ELR (cell line): Measurements from ENCODE around the gene OBSCN.
A peak's percentile ranks its signal among the peaks of the same experiment; 100 is the strongest.

Experiments
- DNase-seq: peaks from one replicate; pipeline ENCODE4 v3.0.0-alpha.2; 2015; ENCODE audit warnings: low read depth

Gene OBSCN

DNA sequence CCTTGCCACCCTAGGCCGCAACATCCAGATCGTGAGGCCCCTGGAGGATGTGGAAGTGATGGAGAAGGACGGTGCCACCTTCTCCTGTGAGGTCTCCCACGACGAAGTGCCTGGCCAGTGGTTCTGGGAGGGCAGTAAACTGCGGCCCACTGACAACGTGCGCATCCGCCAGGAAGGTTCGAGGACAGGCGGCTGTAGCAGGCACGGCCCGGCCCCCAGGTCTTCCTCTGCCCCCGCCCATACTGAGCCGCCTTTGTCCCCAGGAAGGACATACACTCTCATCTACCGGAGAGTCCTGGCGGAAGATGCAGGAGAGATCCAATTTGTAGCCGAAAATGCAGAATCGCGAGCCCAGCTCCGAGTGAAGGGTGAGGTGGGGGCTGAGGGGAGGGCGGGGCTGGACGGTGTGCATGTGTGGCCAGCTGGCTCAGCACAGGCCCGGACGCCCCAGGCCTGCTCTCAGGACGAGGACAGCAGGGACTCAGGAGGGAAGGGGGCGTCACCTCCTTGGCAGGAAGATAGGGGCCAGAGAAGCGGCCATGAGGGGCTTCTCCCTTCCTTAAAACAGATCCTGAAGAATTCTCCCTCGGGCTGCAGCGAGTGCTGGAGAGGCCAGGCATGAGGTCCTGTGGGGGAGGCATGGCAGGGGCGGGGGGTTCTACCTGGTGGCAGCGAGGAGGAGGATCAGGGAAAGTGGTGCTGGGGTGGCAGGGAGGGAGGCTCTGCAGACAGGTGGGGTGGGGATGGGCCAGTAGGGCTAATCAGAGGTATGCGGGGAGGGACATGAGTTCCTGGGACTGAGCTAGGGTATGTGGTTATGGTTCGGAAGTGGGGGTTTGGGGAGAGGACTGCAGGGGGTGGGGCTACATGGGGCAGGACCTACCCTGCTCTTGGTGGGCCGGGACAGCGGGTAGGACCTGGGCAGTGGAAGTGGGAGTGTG is 69.9 kb downstream of the OBSCN start:
- DNase-seq: no peak

DNA sequence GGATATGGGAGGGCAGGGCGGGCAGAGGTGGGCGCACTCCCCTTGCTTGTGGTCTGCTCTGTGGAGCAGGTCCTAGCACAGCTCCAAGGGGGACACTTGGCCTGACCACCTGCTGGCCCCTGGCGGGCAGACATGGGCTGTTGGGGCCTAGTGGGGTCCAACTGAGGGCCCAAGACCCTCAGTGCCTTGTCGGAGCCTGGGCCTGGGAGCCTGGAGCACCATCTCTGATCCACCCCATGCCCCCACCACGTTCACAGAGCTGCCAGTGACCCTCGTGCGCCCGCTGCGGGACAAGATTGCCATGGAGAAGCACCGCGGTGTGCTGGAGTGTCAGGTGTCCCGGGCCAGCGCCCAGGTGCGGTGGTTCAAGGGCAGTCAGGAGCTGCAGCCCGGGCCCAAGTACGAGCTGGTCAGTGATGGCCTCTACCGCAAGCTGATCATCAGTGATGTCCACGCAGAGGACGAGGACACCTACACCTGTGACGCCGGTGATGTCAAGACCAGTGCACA is 70.6 kb downstream of the OBSCN start:
- DNase-seq: no peak

DNA sequence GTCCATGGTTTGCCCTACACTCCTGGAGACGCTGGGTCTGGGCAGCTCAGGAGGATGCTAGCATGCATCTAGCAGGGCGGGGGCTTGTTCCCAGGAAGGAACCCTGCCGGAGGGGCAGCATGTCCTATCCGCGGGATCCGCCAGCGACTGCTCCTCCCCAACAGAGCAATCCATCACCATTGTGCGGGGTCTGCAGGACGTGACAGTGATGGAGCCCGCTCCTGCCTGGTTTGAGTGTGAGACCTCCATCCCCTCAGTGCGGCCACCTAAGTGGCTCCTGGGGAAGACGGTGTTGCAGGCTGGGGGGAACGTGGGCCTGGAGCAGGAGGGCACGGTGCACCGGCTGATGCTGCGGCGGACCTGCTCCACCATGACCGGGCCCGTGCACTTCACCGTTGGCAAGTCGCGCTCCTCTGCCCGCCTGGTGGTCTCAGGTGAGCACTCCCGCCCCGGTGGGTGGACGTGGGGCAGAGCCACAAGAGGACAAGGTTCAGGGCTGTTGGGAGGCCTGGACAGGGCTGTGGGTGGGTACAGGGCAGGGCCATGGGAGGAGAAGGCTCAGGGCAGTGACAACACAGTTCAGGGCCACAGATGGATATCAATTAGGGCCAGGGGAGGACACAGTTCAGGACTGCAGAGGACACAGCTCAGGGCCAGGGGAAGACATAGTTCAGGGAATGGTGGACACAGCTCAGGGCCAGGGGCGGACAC is 71.3 kb downstream of the OBSCN start:
- DNase-seq: no peak

DNA sequence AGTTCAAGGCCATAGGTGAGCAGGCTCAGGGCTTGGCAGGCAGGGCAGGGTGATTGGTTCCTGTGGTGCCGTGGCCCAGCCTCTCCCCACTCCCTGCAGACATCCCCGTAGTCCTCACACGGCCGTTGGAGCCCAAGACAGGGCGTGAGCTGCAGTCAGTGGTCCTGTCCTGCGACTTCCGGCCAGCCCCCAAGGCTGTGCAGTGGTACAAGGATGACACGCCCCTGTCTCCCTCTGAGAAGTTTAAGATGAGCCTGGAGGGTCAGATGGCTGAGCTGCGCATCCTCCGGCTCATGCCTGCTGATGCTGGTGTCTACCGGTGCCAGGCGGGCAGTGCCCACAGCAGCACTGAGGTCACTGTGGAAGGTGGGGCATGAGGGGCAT is 71.9 kb downstream of the OBSCN start:
- no peak for DNase-seq

DNA sequence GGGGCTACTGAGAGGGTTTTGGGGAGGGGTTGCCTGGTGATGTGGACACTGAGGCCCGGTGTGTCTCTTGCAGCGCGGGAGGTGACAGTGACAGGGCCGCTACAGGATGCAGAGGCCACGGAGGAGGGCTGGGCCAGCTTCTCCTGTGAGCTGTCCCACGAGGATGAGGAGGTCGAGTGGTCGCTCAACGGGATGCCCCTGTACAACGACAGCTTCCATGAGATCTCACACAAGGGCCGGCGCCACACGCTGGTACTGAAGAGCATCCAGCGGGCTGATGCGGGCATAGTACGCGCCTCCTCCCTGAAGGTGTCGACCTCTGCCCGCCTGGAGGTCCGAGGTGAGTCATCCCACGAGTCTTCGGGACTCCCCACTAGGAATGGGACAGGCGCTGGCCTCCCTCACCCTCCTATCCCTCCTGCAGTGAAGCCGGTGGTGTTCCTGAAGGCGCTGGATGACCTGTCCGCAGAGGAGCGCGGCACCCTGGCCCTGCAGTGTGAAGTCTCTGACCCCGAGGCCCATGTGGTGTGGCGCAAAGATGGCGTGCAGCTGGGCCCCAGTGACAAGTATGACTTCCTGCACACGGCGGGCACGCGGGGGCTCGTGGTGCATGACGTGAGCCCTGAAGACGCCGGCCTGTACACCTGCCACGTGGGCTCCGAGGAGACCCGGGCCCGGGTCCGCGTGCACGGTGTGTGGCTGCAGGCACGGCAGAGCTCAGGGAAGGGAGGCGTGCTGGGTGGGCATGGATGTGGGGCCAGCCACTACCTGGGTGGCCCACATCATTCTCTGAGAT is 72.5 kb downstream of the OBSCN start:
- DNase-seq: no peak

DNA sequence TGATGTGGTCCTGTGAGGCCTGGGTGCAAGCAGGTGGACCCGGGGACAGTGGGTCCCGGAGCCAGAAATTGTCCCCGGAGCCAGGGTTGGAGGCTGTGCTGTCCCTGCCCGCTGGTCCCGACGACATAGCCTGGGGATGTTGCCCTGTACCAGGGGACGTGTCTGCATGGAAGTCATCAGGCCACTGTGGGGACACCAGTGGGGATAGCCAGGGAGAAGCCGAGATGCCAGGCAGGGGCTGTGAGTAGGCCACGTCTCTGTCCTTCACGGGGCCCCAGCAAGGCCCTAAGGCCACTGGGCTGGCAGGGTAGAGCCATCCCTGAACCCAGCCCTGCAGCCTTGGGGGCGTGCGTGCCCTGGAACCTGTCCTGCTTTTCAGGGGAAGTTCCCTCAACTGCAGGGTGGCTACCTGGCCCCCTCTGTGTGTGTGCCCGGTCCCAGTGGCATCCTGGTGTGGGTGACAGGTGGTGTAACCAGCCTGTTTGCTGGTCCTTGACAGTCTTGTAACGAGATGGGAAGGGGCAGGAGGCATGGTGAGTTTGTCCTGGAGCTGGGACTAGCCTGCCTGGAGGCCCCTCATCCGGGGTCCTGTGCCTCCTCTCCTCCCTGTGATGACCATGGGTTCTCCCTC is 73.2 kb downstream of the OBSCN start:
- DNase-seq: no peak

DNA sequence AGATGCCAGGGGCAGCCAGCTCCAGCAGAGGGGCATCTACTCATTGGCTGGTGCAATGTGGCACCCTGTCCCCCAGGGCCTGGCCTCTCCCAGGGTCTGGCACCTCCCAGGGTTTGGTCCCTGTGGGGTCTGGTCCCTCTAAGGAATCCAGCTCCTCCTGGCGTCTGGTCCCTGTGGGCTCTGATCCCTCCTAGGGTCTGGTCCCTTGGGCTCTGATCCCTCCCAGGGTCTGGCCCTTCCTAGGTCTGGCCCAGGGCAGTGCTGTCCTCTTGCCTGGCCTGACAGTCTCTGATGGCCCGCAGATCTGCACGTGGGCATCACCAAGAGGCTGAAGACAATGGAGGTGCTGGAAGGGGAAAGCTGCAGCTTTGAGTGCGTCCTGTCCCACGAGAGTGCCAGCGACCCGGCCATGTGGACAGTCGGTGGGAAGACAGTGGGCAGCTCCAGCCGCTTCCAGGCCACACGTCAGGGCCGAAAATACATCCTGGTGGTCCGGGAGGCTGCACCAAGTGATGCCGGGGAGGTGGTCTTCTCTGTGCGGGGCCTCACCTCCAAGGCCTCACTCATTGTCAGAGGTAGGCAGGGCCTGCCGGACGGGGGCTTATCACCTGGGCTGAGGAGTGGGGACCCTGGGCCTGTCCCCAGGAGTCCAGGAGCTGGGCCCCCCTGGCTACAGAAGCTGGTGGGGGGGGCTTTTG is 73.9 kb downstream of the OBSCN start:
- DNase-seq: no peak

DNA sequence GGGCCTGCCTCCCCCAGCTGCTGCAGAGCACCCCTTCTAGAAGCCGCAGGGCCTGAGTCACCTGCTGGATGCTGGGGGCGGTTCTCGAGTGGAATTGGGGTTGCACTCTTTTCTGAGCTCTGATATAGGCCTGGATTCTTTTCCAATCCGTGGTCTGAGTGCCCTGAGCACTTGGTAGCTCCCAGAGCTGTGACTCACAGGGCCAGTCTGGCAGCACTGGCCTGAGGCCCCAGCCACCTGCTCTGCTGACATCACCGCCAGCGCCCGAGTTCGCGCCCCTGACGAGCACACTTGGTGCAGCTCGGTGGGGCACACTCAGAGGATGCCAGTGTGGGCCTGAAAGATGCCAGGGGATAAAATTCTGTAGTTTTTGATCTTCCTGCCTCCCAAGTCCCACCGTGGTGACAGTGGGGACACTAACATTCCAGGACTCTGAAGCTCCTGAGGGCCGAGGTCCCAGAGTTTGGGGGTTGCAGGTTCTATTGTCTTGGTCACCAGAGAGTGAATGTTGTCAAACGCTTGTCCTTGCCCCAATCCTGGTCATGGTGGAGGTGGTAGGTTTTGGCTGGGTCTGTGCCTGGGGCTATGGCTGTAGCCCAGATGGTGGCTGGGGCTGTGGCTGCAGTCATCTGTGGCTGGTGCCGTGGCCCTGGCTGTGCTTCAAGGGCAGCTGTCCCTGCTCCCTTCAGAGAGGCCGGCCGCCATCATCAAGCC is 74.6 kb downstream of the OBSCN start:
- peak; percentile 31 for DNase-seq

DNA sequence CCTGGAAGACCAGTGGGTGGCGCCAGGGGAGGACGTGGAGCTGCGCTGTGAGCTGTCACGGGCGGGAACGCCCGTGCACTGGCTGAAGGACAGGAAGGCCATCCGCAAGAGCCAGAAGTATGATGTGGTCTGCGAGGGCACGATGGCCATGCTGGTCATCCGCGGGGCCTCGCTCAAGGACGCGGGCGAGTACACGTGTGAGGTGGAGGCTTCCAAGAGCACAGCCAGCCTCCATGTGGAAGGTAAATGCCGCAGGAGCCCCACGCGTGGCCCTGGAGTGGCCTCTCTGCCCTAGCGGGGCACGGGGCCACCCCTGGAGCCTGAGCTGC is 75.2 kb downstream of the OBSCN start:
- DNase-seq: no peak

DNA sequence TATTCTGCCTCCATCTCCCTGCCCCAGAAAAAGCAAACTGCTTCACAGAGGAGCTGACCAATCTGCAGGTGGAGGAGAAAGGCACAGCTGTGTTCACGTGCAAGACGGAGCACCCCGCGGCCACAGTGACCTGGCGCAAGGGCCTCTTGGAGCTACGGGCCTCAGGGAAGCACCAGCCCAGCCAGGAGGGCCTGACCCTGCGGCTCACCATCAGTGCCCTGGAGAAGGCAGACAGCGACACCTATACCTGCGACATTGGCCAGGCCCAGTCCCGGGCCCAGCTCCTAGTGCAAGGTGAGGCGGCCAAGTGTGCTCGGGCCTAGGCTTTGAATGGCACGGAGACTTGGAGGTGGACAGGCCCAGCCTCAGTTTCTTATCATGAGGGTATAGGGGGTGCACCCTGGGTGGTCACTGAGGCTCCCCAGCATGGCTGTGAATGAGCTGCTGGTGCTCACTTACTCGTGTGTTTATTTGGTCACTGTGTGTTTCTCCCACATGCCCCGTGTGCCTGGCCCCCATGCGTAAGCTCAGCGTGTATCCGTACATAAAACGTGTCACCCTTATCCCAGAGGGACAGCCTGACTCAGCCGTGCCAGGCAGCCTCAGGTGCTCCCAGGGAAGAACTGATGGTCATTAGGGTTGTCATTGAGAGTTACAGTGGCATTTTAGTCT is 75.8 kb downstream of the OBSCN start:
- no peak for DNase-seq

DNA sequence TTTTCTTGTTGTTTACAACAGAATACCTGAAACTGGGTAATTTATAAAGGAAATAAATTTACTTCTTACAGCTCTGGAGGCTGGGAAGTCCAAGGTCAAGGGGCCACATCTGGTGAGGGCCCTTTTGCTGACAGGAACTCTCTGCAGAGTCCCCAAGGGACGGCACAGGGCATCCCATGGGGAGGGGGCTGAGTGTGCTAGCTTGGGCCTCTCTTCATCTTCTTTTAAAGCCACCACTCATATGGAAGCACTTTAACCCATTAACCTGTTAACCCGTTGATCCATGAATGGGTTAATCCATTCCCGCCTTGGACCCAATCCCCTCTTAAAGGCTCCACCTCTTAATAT is 76.3 kb downstream of the OBSCN start:
- DNase-seq: no peak

DNA sequence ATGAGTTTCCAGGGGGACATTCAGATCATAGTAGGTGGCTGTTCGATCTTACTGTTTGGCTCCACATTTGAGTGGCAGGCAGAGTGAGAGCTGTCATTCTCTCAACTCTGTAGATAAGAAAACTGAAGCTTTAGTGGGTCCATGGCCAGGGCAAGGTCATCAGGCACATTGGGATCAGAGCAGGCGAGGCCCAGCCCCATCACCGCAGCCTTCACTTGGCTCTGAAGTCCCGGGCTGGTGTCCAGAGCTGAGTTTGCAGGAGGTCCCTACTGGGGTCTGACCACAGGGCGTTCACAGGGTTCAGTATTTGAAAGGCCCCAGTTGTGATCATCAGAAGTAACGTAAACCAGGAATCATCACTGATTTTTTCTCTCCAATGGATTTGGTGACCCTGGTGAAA is 76.7 kb downstream of the OBSCN start:
- no peak for DNase-seq

DNA sequence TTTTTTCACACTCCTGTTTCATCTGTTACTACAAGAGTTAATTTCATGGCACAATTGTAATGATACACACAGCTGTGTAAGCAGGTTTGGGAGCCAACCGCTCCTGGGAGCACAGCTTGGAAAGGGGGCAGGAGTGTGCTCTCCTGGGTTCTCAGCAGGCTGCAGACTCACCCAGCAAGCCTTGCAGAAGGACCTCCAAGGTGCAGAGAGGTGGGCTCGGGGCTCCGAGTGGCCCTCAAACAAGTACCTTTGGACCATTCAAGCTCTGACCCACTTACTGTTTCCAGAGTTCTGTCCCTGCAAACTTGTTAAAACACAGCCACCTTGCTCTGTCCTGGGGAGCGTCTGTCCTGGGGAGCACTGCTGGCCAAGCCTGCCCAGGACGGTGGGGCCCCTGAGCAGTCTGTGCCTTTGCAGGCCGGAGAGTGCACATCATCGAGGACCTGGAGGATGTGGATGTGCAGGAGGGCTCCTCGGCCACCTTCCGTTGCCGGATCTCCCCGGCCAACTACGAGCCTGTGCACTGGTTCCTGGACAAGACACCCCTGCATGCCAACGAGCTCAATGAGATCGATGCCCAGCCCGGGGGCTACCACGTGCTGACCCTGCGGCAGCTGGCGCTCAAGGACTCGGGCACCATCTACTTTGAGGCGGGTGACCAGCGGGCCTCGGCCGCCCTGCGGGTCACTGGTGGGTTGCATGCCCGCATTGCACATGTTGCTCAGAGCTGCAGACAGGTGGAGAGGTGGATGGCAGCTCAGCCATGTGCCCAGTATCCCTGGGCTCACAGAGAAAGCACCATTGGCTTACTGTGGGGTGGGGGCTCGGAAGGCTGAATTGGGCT is 78.0 kb downstream of the OBSCN start:
- DNase-seq: no peak

DNA sequence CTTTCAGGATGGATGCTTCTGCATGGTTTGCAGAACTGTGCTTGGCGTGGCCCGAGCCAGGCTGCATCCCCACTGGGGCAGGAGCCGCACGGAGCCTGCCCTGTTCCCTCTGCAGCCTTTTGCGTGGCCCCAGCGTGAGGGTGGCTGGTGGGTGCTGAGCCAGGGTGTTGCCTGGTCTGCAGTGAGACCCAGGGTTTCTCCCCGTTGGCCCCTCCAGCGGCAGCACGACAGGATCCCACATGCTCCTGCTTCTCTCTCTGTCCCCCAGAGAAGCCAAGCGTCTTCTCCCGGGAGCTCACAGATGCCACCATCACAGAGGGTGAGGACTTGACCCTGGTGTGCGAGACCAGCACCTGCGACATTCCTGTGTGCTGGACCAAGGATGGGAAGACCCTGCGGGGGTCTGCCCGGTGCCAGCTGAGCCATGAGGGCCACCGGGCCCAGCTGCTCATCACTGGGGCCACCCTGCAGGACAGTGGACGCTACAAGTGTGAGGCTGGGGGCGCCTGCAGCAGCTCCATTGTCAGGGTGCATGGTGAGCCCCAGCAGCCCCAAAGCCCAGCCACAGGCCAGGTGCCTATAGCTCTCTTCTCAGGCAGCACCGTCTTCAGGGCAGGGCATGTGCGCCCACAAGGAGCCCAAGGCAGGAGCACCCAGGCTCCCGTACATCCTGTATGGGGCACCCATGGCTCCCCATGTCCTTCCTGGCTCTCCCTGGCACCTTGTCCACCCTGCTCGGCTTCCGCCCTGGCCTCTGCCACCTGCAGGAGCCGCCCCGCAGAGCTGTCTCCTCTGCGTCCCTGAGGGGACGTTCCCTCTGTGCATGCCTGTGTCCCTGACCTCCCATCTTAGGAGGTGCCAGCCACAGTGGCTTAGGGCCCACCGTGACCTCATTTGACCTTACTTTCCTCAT is 78.9 kb downstream of the OBSCN start:
- DNase-seq: no peak

DNA sequence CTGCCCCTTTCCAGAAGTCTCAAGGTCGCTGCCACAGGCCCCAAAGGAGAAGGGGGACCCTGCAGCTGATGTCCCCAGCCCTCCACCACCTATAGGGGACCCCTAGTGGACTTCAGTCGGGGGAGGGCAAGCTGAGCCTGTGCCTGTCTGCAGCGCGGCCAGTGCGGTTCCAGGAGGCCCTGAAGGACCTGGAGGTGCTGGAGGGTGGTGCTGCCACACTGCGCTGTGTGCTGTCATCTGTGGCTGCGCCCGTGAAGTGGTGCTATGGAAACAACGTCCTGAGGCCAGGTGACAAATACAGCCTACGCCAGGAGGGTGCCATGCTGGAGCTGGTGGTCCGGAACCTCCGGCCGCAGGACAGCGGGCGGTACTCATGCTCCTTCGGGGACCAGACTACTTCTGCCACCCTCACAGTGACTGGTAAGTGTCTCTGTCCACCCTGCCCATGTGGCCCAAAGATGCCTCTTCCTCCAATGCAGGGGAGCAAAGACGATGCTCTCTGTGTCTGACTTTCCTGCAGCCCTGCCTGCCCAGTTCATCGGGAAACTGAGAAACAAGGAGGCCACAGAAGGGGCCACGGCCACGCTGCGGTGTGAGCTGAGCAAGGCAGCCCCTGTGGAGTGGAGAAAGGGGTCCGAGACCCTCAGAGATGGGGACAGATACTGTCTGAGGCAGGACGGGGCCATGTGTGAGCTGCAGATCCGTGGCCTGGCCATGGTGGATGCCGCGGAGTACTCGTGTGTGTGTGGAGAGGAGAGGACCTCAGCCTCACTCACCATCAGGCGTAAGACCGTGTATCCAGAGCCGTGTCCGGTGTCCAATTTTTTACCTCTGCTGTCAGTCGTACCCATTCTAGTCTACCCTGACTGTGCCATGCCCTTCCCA is 79.9 kb downstream of the OBSCN start:
- no peak for DNase-seq

DNA sequence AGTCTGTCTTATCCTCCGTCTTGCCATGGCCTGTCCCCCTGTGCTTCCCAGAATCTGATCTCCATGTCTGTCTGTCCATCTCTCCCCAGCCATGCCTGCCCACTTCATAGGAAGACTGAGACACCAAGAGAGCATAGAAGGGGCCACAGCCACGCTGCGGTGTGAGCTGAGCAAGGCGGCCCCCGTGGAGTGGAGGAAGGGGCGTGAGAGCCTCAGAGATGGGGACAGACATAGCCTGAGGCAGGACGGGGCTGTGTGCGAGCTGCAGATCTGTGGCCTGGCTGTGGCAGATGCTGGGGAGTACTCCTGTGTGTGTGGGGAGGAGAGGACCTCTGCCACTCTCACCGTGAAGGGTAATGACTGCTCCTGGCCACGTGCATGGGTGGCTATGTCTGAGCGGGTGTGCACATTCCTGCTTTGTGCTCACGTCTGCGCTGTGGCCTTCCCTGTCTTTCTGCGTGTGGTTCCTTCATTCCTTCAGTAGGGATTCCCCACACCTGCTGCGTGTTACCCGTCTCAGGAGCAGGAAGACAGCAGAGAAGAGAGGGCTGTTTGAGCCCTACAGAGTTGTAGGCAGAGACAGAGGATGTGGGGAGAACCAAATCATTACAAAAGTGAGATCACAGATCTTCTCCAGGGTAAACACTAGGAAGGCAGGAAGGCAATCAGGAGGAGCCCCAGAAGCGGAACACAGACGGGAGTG is 80.8 kb downstream of the OBSCN start:
- no peak for DNase-seq
